HG03469 (cell line): ENCODE results near the gene SLC17A9.

Experiments used
- ATAC-seq: cut with Tn5 transposase; IDR thresholded peaks from one replicate; pipeline ENCODE4 v1.9.1; 2021; ENCODE audit warnings: mild to moderate bottlenecking, moderate library complexity, moderate number of reproducible peaks; ENCODE audit not compliant: unreplicated experiment

SLC17A9 gene

DNA sequence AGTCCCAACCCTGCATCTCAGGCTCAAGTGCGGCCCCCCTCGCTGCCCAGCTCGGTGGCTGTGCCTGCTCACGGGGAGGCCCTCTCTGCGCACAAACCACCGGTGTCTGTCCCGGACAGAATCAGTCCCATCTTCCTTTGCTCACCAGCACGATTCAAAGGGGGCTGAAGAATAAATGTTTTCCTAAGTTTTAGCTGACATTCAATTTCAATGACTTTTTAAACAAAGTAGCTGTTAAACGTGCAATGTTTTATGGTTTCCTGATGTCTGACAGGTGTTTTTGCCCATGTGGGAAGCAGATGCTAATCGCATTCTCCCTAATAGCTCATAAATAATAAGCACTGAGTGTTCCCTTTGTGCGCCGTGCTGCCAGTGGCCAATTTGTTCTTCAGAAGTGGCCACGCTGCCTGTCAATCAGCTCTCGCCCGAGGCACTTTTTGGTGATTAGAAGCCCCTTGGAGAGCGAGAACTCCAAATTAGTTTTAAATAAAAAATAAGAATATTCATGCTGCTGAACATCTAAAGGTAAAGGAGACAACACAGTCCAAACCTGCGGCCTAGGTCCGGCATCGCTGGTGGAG, 28.0 kb downstream of the SLC17A9 start:
- no peak for ATAC-seq

DNA sequence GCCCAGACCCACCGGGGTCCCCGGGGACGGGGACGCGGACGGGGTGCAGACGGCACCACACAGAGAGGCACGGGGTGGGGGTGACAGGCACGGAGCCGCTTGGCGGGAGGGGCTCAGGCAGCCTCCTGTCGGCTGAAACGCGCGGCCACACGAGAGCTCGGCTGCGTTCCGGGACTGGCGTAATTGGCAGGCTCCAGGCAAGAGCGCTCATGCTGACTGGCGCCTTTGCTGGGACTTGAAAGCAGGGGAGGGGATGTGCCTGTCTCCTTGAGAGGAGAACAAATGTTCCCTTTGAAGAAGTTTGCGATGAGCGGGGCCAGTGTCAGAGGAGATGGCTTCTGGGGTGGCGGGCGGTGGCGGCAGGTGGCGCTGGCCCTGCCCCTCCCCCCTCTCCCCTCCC, 28.5 kb downstream of the SLC17A9 start:
- no peak for ATAC-seq

DNA sequence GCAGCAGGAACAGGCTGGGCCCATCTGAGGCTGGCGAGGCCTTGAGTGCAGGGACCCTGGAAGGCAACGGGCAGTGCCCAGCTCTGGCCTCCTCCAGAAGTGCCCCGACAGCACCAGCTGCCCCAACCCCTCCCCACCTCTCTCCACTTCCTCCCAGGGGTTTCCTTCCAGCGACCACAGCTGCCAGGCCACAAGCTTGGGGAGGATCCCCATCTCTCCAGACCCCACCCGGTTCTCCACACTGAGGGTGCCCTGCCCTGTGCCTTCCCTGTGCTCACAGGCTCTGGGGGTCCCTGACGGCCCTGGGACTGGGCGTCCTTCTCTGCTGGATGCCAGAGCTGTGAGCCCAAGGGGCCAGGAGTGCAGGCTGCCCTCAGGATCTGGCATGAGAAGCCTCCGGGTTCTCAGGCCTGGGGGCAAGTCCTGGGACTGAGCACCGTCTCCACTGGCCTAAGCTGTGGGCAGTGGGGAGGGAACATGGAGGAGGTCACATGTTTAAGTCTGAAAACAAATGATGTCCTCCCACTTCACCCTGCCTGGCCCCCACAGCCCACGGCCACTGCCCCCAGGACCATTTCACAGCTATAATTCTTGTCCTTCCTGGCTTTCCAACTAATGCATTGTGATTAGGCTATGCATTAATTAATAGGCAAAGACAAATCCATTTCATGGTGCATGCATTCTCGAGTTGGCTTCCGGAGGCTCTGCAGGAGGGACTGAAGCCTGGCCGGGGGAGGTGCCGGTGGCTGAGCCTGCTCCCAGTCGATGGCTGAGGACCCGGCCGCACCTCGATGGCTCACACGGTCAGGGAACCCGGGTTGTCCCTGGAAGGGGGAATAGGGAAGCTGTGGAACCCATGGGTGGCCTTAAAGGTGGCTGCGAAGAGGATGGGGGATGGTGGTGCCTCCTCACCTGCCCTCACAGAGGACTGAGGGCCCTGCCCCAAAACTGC, 29.9 kb downstream of the SLC17A9 start:
- ATAC-seq, result no peak

DNA sequence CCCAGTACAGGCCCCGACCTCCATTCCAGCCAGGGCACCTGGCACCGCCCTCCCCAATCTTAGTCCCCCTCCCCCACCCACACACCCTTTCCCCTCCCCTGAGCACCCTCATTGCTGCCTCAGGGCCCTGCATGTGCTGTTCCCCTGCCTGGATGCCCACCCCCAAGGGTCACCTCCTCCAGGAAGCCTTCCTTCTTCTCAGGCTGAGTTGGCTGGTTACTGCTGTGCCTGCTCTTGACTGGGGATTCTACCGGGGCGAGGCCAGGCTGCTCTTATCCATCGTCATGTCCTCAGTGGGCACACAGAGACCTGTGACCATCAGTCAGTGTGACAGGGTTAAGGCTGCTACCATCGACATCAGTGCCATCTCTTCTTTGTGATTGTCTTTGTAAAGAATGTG, 30.7 kb downstream of the SLC17A9 start:
- no peak for ATAC-seq

DNA sequence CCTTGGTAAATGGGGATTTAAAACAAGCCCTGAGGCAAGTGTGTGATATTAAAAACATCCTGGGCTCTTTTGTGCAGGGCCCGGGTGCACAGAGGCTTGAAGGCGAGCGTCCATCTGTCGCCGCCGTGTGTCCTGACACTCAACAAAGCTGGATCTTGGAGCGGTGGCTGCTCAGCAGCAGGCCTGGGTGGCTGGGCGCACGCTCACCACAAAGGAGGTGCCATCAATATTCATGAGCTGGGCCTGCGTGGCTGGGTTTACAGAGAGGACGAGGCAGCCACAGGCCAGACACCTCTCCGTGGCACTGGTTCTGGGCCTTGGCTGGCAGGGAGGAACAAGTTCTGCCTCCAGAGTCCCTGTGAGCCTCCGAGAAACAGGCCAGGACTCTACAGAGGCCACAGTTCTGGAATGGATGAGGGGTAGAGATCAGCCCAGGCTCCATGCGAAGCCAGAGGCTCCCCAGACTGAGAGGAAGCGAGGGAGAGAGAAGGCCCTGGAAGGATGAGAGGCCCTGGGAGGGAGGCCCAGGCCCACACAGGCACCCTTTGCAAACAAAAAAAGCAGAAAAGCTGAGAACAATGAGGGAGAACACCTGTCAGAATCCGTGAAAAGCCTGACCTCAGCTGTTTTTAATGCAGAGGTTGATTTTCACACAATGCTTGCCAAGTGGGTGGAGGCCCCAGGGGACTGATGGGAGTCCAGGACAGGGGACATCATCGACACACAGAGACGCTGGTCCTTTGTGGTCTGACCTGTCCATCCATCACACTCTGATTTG, 32.3 kb downstream of the SLC17A9 start:
- no peak for ATAC-seq

DNA sequence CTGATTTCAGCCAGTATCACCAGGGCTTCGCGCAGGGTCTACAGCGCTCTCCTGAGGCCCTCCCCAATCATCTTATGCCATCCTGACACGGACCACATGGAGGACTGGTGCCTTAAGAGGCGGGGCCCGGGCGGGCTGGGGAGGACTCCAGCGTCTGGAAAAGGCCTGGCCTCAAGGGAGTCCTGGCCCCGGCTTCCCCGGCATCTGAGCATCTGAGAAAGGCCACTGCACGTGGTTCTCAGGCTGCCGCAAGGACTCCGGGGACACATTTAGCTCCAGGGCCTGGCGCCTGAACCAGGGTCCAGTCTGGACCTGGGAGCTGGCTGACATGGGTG, 32.9 kb downstream of the SLC17A9 start:
- ATAC-seq, result no peak

DNA sequence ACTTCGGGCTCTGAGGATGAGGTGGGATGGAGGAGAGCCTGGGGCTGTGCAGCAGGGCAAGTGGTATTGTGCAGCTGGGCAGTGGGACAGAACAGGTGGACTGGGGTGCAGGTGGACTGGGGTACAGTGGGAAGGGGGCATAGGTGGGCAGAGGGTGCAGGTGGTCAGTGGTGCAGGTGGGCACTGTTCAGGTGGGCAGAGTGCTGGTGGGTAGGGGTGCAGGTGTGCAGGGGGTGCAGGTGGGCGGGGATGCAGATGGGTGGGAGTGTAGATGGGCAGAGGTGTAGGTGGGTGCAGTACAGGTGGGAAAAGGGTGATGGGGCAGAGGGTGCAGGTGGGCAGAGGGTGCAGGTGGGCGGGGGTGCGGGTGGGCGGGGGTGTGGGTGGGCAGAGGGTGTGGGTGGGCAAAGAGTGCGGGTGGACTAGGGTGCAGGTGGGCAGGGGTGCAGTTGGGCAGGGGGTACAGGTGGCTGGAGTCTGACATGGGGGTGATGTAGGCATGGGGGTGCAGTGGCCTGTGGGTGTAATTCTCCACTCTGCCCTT, 33.8 kb downstream of the SLC17A9 start:
- no peak for ATAC-seq

DNA sequence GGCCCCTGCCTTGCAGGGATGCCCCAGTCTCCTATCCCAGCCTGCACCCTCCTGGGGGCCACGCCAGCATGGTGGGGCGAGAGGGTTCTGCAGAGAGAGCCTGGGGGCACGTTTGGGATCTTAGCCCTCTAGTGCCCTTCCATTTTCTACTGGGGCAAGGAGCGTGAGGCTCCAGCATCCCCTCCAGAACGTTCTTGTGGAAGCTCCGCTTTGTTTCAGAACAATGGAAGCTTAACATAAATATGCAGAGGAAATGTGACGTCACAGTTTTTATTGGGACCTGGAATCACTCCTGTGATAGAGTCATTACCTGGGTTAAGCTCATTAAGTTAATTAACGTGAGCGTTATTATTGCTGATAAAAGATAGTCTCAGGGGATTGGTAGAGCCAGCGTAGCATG, 34.6 kb downstream of the SLC17A9 start:
- no peak for ATAC-seq

DNA sequence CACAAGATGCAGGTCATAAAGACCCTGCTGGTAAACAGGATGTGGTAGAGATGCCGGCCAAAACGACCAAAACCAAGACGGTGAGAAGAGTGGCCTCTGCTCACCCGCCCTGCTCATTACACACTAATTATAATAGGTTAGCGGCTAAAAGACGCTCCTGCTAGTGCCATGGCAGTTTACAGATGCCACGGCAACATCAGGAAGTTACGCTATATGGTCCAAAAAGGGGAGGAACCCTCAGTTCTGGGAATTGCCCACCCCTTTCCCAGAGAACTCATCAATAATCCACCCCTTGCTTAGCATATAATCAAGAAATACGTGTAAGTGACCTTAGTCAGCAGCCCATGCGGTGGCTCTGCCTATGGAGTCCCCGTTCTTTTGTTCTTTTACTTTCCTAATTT, 36.7 kb downstream of the SLC17A9 start:
- ATAC-seq, result no peak

DNA sequence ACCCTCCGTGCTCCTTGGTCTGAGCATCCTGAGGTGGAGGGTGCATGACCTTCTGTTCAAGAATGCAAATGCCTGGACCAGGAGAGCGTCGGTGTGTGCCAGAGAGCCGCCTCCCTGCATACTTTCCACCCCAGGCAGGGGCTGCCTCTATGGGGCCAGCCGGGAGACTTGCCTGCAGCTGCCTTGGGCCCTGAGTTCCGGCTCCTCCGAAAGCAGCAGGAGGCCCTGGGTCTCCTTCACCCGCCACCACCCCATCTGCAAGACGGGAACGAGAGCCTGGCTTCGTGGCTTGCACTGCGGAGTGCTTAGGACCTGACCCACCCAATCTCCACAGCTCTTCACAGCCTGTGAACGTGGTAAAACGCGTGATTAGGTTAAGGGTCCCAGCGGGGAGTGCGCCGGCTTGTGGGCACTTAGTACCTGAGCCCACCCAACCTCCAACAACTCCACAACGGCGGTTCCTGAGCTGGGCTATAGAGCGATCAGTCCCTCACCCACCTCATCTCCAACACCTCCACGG, 37.9 kb downstream of the SLC17A9 start:
- no peak for ATAC-seq

DNA sequence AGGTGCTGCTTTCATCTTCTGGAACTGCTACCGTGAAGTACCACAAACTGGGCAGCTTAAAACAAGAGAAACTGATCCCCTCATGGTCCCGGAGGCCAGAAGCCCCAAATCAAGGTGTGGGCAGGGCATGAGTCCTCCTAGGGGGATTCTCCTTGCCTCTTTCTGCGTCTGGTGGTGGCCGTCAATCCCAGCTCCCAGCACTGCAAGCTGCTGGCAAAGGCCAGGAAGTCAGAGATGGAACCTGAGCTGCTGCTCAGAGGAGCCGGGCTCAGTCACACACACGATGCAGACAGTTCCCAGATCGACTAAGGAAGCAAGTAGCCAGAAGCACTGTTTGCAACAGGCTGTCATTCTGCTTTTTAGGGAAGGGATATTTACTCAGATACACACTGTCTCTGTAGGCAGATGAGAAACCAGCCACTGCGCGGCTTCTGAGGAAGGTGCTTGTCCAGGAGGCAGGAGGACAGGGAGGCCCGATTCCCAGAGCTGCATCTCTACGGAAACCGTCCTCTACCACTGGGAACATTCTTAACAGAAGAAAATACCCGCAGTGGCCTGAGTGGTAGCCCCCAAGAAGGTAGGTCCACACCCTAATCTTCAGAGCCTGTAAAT, 38.8 kb downstream of the SLC17A9 start:
- no peak for ATAC-seq

DNA sequence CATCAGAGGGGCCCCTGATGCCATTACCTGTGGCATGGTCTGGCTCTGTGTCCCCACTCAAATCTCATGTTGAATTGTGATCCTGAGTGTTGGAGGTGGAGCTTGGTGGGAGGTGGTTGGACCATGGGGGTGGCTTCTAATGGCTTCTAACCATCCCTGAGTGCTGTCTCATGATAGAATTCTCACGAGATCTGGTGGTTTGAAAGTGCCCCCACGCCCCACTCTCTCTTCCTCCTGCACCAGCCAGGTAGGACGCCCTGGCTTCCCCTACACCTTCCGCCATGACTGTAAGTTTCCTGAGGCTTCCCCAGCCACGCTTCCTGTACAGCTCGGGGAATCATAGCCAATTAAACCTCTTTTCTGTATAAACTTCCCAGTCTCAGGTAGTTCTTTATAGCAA, 39.4 kb downstream of the SLC17A9 start:
- no peak for ATAC-seq

DNA sequence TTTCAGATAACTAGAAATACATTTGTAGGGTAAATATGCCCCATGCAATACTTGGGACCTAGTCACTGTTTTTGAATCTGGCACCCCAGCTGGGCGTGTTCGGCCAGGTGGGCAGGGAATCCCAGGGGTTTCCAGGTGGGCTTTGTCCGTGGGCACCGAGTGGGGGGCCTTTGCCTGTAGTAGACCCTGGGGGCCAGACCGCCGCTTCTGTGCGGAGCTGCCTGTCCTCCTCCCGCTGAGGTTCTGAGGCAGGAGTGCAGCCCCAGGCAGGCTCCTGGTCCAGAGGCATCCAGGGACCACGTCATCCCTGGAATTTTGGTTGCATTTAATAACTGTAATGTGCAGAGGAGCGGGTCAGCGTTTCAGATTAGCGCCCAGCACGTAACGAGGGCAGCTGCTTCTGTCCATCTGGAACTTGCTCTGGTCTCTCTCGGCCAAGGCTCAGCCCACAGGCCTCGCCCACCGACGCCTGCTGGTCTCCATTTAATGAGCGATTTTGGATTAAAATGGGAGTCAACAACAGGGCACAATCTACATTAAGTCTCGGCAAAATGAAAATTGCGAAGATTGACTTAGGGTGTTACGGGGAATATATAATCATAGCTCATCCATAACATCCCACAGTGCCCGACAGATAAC, 41.5 kb downstream of the SLC17A9 start:
- no peak for ATAC-seq

DNA sequence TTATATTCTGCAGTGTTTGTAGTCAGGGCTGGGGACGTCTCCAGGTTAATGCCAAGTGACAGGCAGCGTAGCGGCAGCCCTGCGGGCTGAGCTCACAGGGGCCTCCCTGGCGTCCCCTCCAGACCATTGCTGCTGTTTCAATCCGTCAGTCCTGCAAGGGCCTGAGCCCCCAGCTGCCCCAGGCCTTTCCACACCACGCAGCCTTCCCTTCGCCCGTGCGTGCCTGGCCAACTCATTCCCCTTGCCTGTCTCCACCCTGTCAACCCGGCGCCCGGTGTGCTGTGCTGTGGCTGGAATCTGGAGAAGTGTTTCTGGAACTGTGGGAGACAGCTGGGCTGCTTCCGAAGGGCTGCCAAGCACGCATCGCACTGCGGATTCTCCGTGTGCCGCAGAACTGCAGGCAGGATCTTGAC, 42.4 kb downstream of the SLC17A9 start:
- ATAC-seq, result no peak

DNA sequence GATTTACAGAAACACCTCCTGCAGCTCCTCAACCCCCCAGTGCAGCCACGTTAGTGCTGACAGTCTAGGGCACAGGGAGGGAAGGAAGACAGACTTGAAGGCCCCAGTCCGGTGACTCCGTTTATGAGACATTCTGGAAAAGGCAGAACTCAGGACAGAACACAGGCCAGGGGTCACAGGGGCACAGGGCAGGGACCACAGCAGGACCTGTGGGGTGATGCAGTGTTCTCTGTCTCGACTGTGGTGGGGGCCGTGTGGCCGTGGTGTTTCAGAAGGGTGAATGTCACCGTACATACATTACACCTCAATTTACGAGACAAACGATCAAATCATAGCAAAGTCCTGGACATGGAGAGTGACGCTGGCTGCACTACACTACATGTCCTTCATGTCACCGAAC, 43.0 kb downstream of the SLC17A9 start:
- no peak for ATAC-seq

DNA sequence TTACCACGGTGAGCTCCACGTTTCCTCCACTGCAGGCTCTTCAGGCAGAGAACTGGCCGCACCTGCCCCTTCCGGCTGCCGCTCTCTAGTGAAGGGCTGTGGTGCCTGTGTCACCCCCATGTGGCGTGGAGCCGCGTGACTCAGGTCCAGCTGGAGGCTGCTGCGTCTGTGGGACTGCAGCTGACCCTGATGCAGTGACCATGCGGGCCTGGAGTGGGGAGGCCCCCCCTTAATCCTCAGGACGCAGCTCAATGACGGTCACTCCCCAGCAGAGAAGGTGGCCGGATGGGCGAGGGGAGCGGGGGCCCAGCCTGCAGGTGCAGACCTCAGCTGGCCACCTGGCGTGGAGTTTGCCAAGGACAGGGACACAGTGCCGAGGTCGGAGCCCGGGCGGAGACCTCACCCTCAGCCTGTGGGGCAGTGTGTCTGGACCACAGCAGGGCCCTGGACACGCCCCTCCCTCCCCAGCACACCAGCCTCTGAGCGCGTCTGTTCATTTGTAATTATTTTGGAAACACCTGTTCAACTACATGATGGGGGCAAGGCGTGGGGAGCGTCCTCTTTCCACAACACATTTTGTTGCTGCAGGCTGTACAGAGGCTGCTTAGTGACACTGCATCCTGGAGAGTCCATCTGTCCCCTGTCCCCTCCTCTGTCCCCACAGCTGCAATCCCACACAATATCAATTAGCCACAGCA, 43.5 kb downstream of the SLC17A9 start:
- ATAC-seq, result no peak

DNA sequence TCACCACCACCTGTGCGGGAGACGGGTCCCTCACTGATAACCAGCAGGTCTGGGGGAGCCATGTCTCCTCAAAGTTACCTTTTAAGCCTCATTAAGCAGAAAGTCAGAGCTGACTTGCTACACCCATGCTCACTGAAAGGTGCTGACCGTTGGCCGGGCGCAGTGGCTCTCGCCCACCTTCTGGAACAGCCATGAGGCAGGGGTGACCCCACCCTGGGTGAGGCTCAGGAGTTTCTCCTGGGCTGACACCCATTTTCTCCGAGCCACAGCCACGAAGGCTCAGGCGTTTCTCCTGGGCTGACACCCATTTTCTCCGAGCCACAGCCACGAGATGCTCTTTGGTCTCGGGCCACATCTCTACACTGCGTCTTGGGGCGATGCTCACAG, 44.1 kb downstream of the SLC17A9 start:
- no peak for ATAC-seq

DNA sequence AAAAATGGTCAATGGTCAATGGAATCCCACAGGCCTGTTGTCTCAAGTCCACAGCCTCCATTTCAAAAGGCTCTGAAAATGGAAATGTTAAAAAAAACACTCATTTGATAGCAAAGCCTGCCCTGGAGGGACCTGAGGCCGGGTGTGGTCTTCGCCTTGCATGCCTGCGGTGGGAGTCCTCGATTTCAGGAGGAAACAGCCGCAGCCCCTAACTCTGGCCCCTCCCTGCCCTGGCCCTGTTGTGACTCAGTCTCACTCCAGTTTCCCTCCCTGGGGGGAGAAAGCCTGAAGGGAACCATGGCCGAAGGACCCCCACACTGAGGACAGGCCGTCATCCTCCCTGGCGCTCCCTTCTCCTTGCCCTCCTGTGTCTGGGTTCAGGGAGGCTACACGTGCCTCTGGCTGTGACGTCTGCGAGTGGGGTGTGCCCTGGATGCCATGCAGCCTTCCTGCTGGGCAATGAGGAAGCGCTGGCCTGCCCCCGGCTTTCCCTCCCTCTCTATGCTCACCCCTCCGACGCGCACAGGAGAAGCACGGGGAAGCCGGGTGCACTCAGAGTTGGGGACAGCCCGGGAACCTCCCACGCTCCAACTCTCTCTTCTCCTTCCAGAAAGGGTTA, 45.0 kb downstream of the SLC17A9 start:
- no peak for ATAC-seq

DNA sequence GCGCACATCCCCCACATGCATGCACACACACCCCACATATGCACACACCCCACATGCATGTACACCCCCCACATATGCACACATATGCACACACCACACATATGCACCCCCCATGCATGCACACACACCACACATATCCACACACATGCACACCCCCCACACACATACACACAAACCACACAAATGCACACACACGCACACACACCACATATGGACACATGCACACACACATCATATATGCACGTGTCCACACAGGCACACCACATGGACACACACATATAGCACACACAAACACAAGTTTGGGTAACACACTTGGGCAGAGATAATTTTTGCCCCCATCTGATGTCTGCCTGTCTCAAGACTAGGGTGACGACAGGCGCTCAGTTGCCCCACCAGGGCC, 45.9 kb downstream of the SLC17A9 start:
- ATAC-seq, result no peak
